ENCODE results near the gene C1orf56. TPM values are rescaled to one million over a fixed set of nuclear protein-coding genes. Genes with fewer than 3 reads are reported as not detected.

Gene C1orf56
- total RNA-seq, 1 donor from 2014 or later, result 8.6 TPM

GRCh38 chr1:151026460-151026859, 21.1 kb upstream of the C1orf56 start:
- TF ChIP-seq CTCF (conservative IDR thresholded peaks at IDR 0.05), result no peak
- peaks cover 4% of the 10 kb centered on the region for H3K4me1 Mint-ChIP-seq (ENCODE audit: unreplicated experiment)
- H3K27ac Mint-ChIP-seq, result no peak overlapping the region
- no peaks in the 10 kb centered on the region for H3K9me3 Mint-ChIP-seq
- H3K36me3 Mint-ChIP-seq, result peaks cover 26% of the 10 kb centered on the region
- H3K4me3 Mint-ChIP-seq, result no peak overlapping the region
- no peaks in the 10 kb centered on the region for H3K27me3 Mint-ChIP-seq
- no peak for DNase-seq (ENCODE audit: extremely low spot score, unreplicated experiment)

GRCh38 chr1:151032164-151032563, 15.4 kb upstream of the C1orf56 start:
- Mint-ChIP-seq H3K4me1 (ENCODE audit: unreplicated experiment) (peaks cover 5% of the 10 kb centered on the region), H3K27me3 (no peaks in the 10 kb centered on the region), H3K9me3 (peaks cover 4% of the 10 kb centered on the region), H3K36me3 (peaks cover 35% of the 10 kb centered on the region), H3K4me3 (no peak overlapping the region), H3K27ac (no peak overlapping the region)
- no peak for TF ChIP-seq CTCF (conservative IDR thresholded peaks at IDR 0.05)
- no peak for DNase-seq (ENCODE audit: extremely low spot score, unreplicated experiment)

- H3K9me3 Mint-ChIP-seq, result peaks cover 4% of the 10 kb centered on the region
- H3K4me3 Mint-ChIP-seq, result no peak overlapping the region
- no peaks in the 10 kb centered on the region for H3K27me3 Mint-ChIP-seq
- peak overlapping the region; percentile 97 for H3K27ac Mint-ChIP-seq
- no peak for DNase-seq (ENCODE audit: extremely low spot score, unreplicated experiment)
- peaks cover 5% of the 10 kb centered on the region for H3K4me1 Mint-ChIP-seq (ENCODE audit: unreplicated experiment)
- H3K36me3 Mint-ChIP-seq, result peaks cover 34% of the 10 kb centered on the region
- no peak for TF ChIP-seq CTCF (conservative IDR thresholded peaks at IDR 0.05)
Observed at GRCh38 chr1:151035167-151035566, 12.4 kb upstream of the C1orf56 start.

- Mint-ChIP-seq H3K4me1 (ENCODE audit: unreplicated experiment) (peaks cover 5% of the 10 kb centered on the region), H3K36me3 (peaks cover 33% of the 10 kb centered on the region), H3K4me3 (peak within 1 kb of the TSS; percentile 91), H3K27me3 (no peaks in the 10 kb centered on the region), H3K9me3 (peaks cover 4% of the 10 kb centered on the region), H3K27ac (peak within 1 kb of the TSS; percentile 97)
- no peak for TF ChIP-seq CTCF (conservative IDR thresholded peaks at IDR 0.05)
- DNase-seq (ENCODE audit: extremely low spot score, unreplicated experiment), result no peak
Observed at GRCh38 chr1:151036356-151036755, 11.2 kb upstream of the C1orf56 start, which contains the start of gene BNIPL. Gene BNIPL, plus strand, starts transcription at chr1:151036586. Its CDS starts 140 bp downstream, at chr1:151036726.

GRCh38 chr1:151037032-151037431, 10.5 kb upstream of the C1orf56 start:
- no peak for TF ChIP-seq CTCF (conservative IDR thresholded peaks at IDR 0.05)
- peak overlapping the region; percentile 96 for H3K27ac Mint-ChIP-seq
- peaks cover 30% of the 10 kb centered on the region for H3K36me3 Mint-ChIP-seq
- peaks cover 4% of the 10 kb centered on the region for H3K9me3 Mint-ChIP-seq
- no peaks in the 10 kb centered on the region for H3K27me3 Mint-ChIP-seq
- peak overlapping the region; percentile 91 for H3K4me3 Mint-ChIP-seq
- DNase-seq (ENCODE audit: extremely low spot score, unreplicated experiment), result no peak
- H3K4me1 Mint-ChIP-seq (ENCODE audit: unreplicated experiment), result peaks cover 5% of the 10 kb centered on the region

GRCh38 chr1:151039521-151039920, 8.0 kb upstream of the C1orf56 start:
- Mint-ChIP-seq H3K27me3 (no peaks in the 10 kb centered on the region), H3K4me3 (peak overlapping the region; percentile 2), H3K9me3 (peaks cover 4% of the 10 kb centered on the region), H3K27ac (no peak overlapping the region), H3K4me1 (ENCODE audit: unreplicated experiment) (peaks cover 5% of the 10 kb centered on the region), H3K36me3 (peaks cover 26% of the 10 kb centered on the region)
- no peak for DNase-seq (ENCODE audit: extremely low spot score, unreplicated experiment)
- no peak for TF ChIP-seq CTCF (conservative IDR thresholded peaks at IDR 0.05)

All from type B pancreatic cell (in vitro differentiated cells).